ENCODE measurements around the gene RPS29. TPM values are rescaled to one million over a fixed set of nuclear protein-coding genes. Genes with fewer than 3 reads are reported as not detected.

The RPS29 gene
- total RNA-seq, 1 experiment from 2014 or later, result 1,733 TPM

GRCh38 chr14:49581209-49582112, 4.7 kb downstream of the RPS29 start:
- no peak for TF ChIP-seq CTCF (IDR thresholded peaks at IDR 0.05; ENCODE audit: insufficient read depth in 1 of 2, low read depth in 1 of 2, low read length in 1 of 2, severe bottlenecking in 1 of 2, unreplicated experiment in 1 of 2)
- Mint-ChIP-seq H3K27me3 (ENCODE audit: insufficient read depth, unreplicated experiment) (no peaks in the 10 kb centered on the region), H3K36me3 (ENCODE audit: insufficient read depth, unreplicated experiment) (peaks cover 91% of the 10 kb centered on the region), H3K4me1 (ENCODE audit: low read depth, unreplicated experiment) (peaks cover 21% of the 10 kb centered on the region), H3K27ac (ENCODE audit: unreplicated experiment) (peak overlapping the region; percentile 60), H3K4me3 (ENCODE audit: unreplicated experiment) (peak overlapping the region; percentile 46), H3K9me3 (ENCODE audit: unreplicated experiment) (no peaks in the 10 kb centered on the region)
- BruUV-seq (replicated peaks), result no TSS peak
- no peak for DNase-seq
- Histone ChIP-seq H3K27me3 (replicated peaks; ENCODE audit: control insufficient read depth, insufficient read depth, low read length) (no peaks in the 10 kb centered on the region), H3K4me1 (peaks cover 10% of the 10 kb centered on the region), H3K4me3 (ENCODE audit: low read depth, low read length) (no peak overlapping the region), H3K36me3 (ENCODE audit: control insufficient read depth, insufficient read depth, low read length) (peaks cover 3% of the 10 kb centered on the region), H3K9me3 (no peaks in the 10 kb centered on the region)
- CTCF ChIA-PET, result interaction anchor here (0.7 kb wide), 1 partner anchor 378 kb away, joined by 9 read pairs; no protein-coding TSS in a partner anchor
- intact Hi-C loops (cut with micrococcal nuclease; ENCODE audit: unreplicated experiment), result no loop called here
- POLR2A ChIA-PET, result interaction anchor here (0.6 kb wide), 1 partner anchor 370 kb away, joined by 6 read pairs; no protein-coding TSS in a partner anchor

GRCh38 chr14:49579841-49580240, 6.3 kb downstream of the RPS29 start:
- Mint-ChIP-seq H3K4me3 (ENCODE audit: unreplicated experiment) (no peak overlapping the region), H3K4me1 (ENCODE audit: low read depth, unreplicated experiment) (peaks cover 21% of the 10 kb centered on the region), H3K9me3 (ENCODE audit: unreplicated experiment) (no peaks in the 10 kb centered on the region), H3K27me3 (ENCODE audit: insufficient read depth, unreplicated experiment) (no peaks in the 10 kb centered on the region), H3K36me3 (ENCODE audit: insufficient read depth, unreplicated experiment) (peaks cover 86% of the 10 kb centered on the region), H3K27ac (ENCODE audit: unreplicated experiment) (no peak overlapping the region)
- Histone ChIP-seq H3K27me3 (replicated peaks; ENCODE audit: control insufficient read depth, insufficient read depth, low read length) (no peaks in the 10 kb centered on the region), H3K36me3 (ENCODE audit: control insufficient read depth, insufficient read depth, low read length) (peaks cover 3% of the 10 kb centered on the region), H3K9me3 (no peaks in the 10 kb centered on the region), H3K4me3 (ENCODE audit: low read depth, low read length) (no peak overlapping the region), H3K4me1 (peaks cover 10% of the 10 kb centered on the region)
- ChIA-PET CTCF (interaction anchor here (0.8 kb wide), 1 partner anchor 118 kb away, joined by 3 read pairs; no protein-coding TSS in a partner anchor), POLR2A (interaction anchor here (0.8 kb wide), 1 partner anchor 54 kb away, joined by 4 read pairs; no protein-coding TSS in a partner anchor)
- TF ChIP-seq CTCF (IDR thresholded peaks at IDR 0.05; ENCODE audit: insufficient read depth in 1 of 2, low read depth in 1 of 2, low read length in 1 of 2, severe bottlenecking in 1 of 2, unreplicated experiment in 1 of 2), result no peak
- intact Hi-C loops (cut with micrococcal nuclease; ENCODE audit: unreplicated experiment), result no loop called here
- no TSS peak for BruUV-seq (replicated peaks)
- DNase-seq, result no peak

GRCh38 chr14:49578141-49578540, 8.0 kb downstream of the RPS29 start:
- Histone ChIP-seq H3K4me3 (ENCODE audit: low read depth, low read length) (no peak overlapping the region), H3K9me3 (no peaks in the 10 kb centered on the region), H3K4me1 (no peaks in the 10 kb centered on the region), H3K27me3 (replicated peaks; ENCODE audit: control insufficient read depth, insufficient read depth, low read length) (no peaks in the 10 kb centered on the region), H3K36me3 (ENCODE audit: control insufficient read depth, insufficient read depth, low read length) (peaks cover 3% of the 10 kb centered on the region)
- DNase-seq, result no peak
- no TSS peak for BruUV-seq (replicated peaks)
- Mint-ChIP-seq H3K27ac (ENCODE audit: unreplicated experiment) (no peak overlapping the region), H3K36me3 (ENCODE audit: insufficient read depth, unreplicated experiment) (peaks cover 79% of the 10 kb centered on the region), H3K27me3 (ENCODE audit: insufficient read depth, unreplicated experiment) (no peaks in the 10 kb centered on the region), H3K9me3 (ENCODE audit: unreplicated experiment) (peaks cover 2% of the 10 kb centered on the region), H3K4me1 (ENCODE audit: low read depth, unreplicated experiment) (peaks cover 21% of the 10 kb centered on the region), H3K4me3 (ENCODE audit: unreplicated experiment) (no peak overlapping the region)
- CTCF ChIA-PET, result no interaction called here
- TF ChIP-seq CTCF (IDR thresholded peaks at IDR 0.05; ENCODE audit: insufficient read depth in 1 of 2, low read depth in 1 of 2, low read length in 1 of 2, severe bottlenecking in 1 of 2, unreplicated experiment in 1 of 2), result no peak
- POLR2A ChIA-PET, result interaction anchor here (0.6 kb wide), 1 partner anchor 557 kb away, joined by 4 read pairs; no protein-coding TSS in a partner anchor
- intact Hi-C loops (cut with micrococcal nuclease; ENCODE audit: unreplicated experiment), result no loop called here

All from Caco-2 (cell line).